Activated naive CD4-positive, alpha-beta T cell treated with Interleukin-2 at 50 U/mL for 16 hours (primary cell): ENCODE measurements around the gene PDE4B.

ENCODE experiments used
- DNase-seq: peaks from one replicate; pipeline ENCODE4 v3.0.0-alpha.2; 2020

The PDE4B gene

GRCh38 chr1:66326867-66327266, 534.2 kb downstream of the PDE4B start:
- DNase-seq: no peak

- no peak for DNase-seq
Measured at GRCh38 chr1:66327588-66327987, 534.9 kb downstream of the PDE4B start.

GRCh38 chr1:66328896-66329295, 536.2 kb downstream of the PDE4B start:
- DNase-seq: no peak

GRCh38 chr1:66330722-66331141, 538.0 kb downstream of the PDE4B start:
- no peak for DNase-seq

- DNase-seq: peak; percentile 56
Measured at GRCh38 chr1:66331658-66332547, 539.2 kb downstream of the PDE4B start.

- DNase-seq: no peak
Measured at GRCh38 chr1:66332548-66332901, 539.8 kb downstream of the PDE4B start.

GRCh38 chr1:66333466-66334199, 540.9 kb downstream of the PDE4B start:
- DNase-seq: peak; percentile 18

- no peak for DNase-seq
Measured at GRCh38 chr1:66334318-66334717, 541.6 kb downstream of the PDE4B start.

GRCh38 chr1:66335125-66335524, 542.4 kb downstream of the PDE4B start:
- DNase-seq: no peak

- peak; percentile 71 for DNase-seq
Measured at GRCh38 chr1:66335859-66336640, 543.4 kb downstream of the PDE4B start.

- DNase-seq: no peak
Measured at GRCh38 chr1:66336641-66336990, 543.9 kb downstream of the PDE4B start.

GRCh38 chr1:66337249-66337648, 544.6 kb downstream of the PDE4B start:
- no peak for DNase-seq

GRCh38 chr1:66339944-66340343, 547.2 kb downstream of the PDE4B start:
- no peak for DNase-seq

- no peak for DNase-seq
Measured at GRCh38 chr1:66341446-66342089, 548.9 kb downstream of the PDE4B start.

- DNase-seq: no peak
Measured at GRCh38 chr1:66342707-66343106, 550.0 kb downstream of the PDE4B start.

- DNase-seq: no peak
Measured at GRCh38 chr1:66343569-66344325, 551.1 kb downstream of the PDE4B start.

GRCh38 chr1:66346057-66346795, 553.5 kb downstream of the PDE4B start:
- DNase-seq: no peak

GRCh38 chr1:66346873-66347272, 554.2 kb downstream of the PDE4B start:
- DNase-seq: no peak

- DNase-seq: no peak
Measured at GRCh38 chr1:66348776-66349175, 556.1 kb downstream of the PDE4B start.

GRCh38 chr1:66349242-66349641, 556.5 kb downstream of the PDE4B start:
- no peak for DNase-seq

GRCh38 chr1:66350001-66350547, 557.4 kb downstream of the PDE4B start:
- DNase-seq: peak; percentile 61
